GM06990 (cell line): ENCODE measurements around the gene GPBAR1.

Experiments
- DNase-seq: peaks from one replicate; pipeline ENCODE4 v3.0.0-alpha.2; 2011; ENCODE audit not compliant: insufficient read length; ENCODE audit errors: extremely low read depth
- H3K27me3 ChIP-seq: replicated peaks from 2 replicates; pipeline ENCODE4 v1.6.0; 2011; ENCODE audit warnings: low read length; ENCODE audit not compliant: control insufficient read depth, insufficient read depth
- H3K36me3 ChIP-seq: 2 replicates; pipeline ENCODE4 v1.5.1; 2011; ENCODE audit warnings: low read length; ENCODE audit not compliant: control insufficient read depth, insufficient read depth
- H3K4me3 ChIP-seq: replicated peaks from 2 replicates; pipeline ENCODE4 v1.5.1; 2011; ENCODE audit warnings: low read depth, mild to moderate bottlenecking, control low read depth, low read length
- CTCF ChIP-seq: IDR thresholded peaks from 2 replicates; pipeline ENCODE4 v1.5.1; 2011; ENCODE audit warnings: low read length, control low read depth, mild to moderate bottlenecking, inconsistent platforms; ENCODE audit not compliant: insufficient read depth, poor library complexity, severe bottlenecking

Gene GPBAR1

DNA sequence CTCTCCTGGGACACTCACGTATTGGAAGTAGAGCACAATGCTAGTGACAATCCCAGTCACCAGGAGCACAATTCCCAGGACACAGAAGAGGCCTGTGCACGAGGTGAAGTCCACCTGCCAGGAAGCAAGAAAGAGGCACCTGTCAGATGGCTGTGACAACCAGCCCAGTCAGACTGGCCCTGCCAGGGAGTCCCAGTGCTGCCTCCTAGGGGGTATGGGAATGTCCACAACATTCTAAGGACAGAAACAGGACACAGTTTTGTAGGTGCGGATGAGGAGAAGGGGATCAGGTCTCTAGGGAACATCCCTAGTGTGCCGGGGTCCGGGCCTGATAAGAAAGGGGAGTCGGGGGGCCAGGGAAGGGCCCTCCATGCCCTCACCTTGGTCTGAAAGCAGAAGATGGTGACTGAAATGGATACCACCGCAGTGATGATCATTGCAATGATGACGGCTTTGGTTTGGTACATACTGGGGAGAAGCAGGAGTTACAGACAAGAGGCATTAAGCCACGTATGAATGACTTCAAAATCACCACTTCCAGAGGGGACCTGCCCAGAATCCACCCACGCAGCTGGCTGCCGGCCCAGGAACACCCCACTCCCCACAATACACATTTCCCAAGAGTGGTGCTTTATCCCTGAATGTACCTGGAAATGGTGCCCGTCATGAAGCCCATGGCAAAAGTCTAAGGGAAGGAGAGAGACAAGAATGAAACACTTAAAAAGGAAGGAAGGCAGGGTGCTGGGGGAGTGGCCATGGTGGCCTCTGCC lies 16.4 kb downstream of the GPBAR1 start:
- Histone ChIP-seq H3K36me3 (peaks cover 32% of the 10 kb centered on the region), H3K4me3 (no peak overlapping the region), H3K27me3 (no peaks in the 10 kb centered on the region)
- TF ChIP-seq CTCF, result no peak
- no peak for DNase-seq

GRCh38 chr2:218277921-218278320 lies 17.1 kb downstream of the GPBAR1 start:
- no peak overlapping the region for H3K4me3 ChIP-seq
- peaks cover 32% of the 10 kb centered on the region for H3K36me3 ChIP-seq
- no peak for TF ChIP-seq CTCF
- no peak for DNase-seq
- no peaks in the 10 kb centered on the region for H3K27me3 ChIP-seq

DNA sequence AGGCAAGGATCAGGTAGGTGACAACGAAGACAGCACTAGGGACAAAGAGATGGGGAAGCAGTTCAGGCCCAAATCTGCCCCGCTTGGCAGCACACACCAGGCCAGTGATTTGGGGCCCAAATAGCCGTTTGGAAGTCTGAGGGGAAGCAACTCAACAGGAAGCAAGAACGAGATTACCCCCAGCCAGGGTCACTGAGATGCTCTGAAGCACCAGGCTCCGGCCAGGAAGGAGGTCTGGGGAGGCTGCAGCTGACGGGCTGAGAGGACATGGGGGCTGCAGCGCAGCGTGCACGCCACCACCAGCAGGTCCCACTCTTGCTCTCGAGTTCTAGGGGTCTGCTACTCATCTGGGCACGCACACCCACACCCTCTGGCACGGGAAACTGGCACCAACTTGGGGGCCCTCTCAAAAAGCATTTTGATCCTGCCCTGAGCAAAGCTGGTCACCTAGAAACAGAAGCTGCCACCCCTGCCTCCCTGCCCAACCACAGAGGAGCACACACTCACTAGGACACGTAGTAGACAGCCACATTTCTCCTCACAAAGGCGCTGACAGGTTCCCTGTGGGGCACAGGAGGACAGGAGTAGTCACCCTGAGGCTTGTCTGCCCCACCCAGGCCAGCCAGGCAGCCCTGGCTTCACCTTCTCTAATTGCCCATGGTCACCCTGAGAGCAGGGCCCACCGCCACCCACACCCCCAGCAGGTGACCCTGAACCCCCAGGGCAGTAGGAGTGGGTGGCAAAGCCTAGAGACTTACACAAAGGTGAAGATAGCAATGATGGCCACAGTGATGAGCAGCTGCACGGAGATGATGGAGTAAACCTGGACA lies 17.9 kb downstream of the GPBAR1 start:
- H3K36me3 ChIP-seq, result peaks cover 33% of the 10 kb centered on the region
- DNase-seq, result no peak

DNA sequence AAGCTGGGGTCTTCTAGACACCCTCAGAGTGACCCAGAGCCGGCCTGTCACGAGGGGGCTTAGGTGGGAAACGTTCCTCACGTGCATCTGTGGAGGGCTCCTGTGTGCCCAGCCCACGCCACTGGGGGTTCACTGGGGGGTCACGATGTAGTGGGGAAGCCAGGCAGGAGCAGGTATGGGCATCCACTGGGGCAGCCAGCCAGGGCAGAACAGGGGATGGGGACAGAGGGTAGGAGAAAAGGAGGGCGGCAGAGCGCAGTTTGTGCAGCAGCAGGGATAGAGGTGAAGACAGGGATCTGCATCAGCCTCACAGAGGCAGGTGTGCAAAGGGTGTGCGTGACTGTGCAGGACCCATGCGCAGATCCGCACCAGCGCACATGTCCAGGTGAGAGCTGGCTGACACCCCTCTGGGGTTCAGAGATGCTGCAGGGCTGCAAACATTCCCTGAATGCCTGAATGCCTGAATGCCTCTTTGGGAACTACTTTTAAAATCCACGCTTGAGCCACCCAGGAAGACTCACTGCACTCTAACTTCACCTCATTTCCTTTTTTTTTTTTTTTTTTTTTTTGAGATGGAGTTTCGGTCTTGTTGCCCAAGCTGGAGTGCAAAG lies 19.6 kb downstream of the GPBAR1 start:
- peaks cover 31% of the 10 kb centered on the region for H3K36me3 ChIP-seq

More for the DNA sequence above, 17.9 kb downstream of the GPBAR1 start:
- no peak for TF ChIP-seq CTCF
- Histone ChIP-seq H3K27me3 (no peaks in the 10 kb centered on the region), H3K4me3 (no peak overlapping the region)

DNA sequence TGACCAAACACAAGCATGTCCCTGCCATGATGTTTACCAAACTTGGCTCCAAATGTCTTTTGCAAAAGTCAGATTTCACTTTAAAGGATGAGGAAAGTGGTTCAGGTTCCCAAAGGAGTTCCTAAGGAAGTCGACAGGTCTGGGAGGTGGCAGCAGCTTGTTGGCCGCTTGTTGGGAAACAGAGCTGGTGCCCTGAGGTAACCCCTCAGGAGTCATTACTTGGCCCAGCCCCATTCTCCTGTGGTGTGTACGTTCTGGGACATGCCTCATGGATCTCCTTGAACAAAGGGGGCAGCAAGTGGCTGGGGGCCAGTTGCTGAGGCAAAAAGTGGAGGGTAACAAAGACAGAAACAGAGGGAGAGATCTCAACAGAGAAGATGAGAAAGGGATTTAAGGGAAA lies 20.6 kb downstream of the GPBAR1 start:
- no peak for DNase-seq
- no peak for TF ChIP-seq CTCF
- Histone ChIP-seq H3K27me3 (no peaks in the 10 kb centered on the region), H3K4me3 (no peak overlapping the region), H3K36me3 (peaks cover 23% of the 10 kb centered on the region)

More for the DNA sequence above, 19.6 kb downstream of the GPBAR1 start:
- no peak for DNase-seq
- no peak overlapping the region for H3K4me3 ChIP-seq
- no peak for TF ChIP-seq CTCF
- no peaks in the 10 kb centered on the region for H3K27me3 ChIP-seq
